ENCODE data around the gene PDE6G.

Gene PDE6G

GRCh38 chr17:81656118-81656743, at the start of gene PDE6G:
TSS of gene PDE6G (minus strand) at chr17:81656542. CDS start at chr17:81653305, 3,237 bp downstream.
- no peak for DNase-seq (ENCODE audit: low read depth in 2 of 2)

- no peak for DNase-seq (ENCODE audit: low read depth in 2 of 2)
These were observed 49.3 kb upstream of the PDE6G start for GRCh38 chr17:81705518-81706231.

- DNase-seq (ENCODE audit: low read depth in 2 of 2) = no peak
These were observed 47.7 kb upstream of the PDE6G start for GRCh38 chr17:81703747-81704654.

GRCh38 chr17:81702934-81703746, 46.8 kb upstream of the PDE6G start, which contains the start of gene MRPL12:
TSS of gene MRPL12 (plus strand) at chr17:81703367. CDS start at chr17:81703502, 135 bp downstream.
- DNase-seq (ENCODE audit: low read depth in 2 of 2) = peak; percentile 79 to 80

- DNase-seq (ENCODE audit: low read depth in 2 of 2) = no peak
These were observed 45.1 kb upstream of the PDE6G start for GRCh38 chr17:81701288-81702071.

- no peak for DNase-seq (ENCODE audit: low read depth in 2 of 2)
These were observed 44.3 kb upstream of the PDE6G start for GRCh38 chr17:81700353-81701287.

GRCh38 chr17:81697261-81698044, 41.1 kb upstream of the PDE6G start:
- no peak for DNase-seq (ENCODE audit: low read depth in 2 of 2)

- no peak for DNase-seq (ENCODE audit: low read depth in 2 of 2)
These were observed 40.0 kb upstream of the PDE6G start for GRCh38 chr17:81696218-81696941.

- no peak for DNase-seq (ENCODE audit: low read depth in 2 of 2)
These were observed 39.5 kb upstream of the PDE6G start for GRCh38 chr17:81695801-81696200.

GRCh38 chr17:81695211-81695610, 38.9 kb upstream of the PDE6G start:
- DNase-seq (ENCODE audit: low read depth in 2 of 2) = no peak

- no peak for DNase-seq (ENCODE audit: low read depth in 2 of 2)
These were observed 38.5 kb upstream of the PDE6G start for GRCh38 chr17:81694810-81695209.

- DNase-seq (ENCODE audit: low read depth in 2 of 2) = no peak
These were observed 37.3 kb upstream of the PDE6G start for GRCh38 chr17:81693509-81694210.

- no peak for DNase-seq (ENCODE audit: low read depth in 2 of 2)
These were observed 35.3 kb upstream of the PDE6G start for GRCh38 chr17:81691608-81692007.

- no peak for DNase-seq (ENCODE audit: low read depth in 2 of 2)
These were observed 34.9 kb upstream of the PDE6G start for GRCh38 chr17:81691196-81691595.

- no peak for DNase-seq (ENCODE audit: low read depth in 2 of 2)
These were observed 34.2 kb upstream of the PDE6G start for GRCh38 chr17:81690549-81690948.

- no peak for DNase-seq (ENCODE audit: low read depth in 2 of 2)
These were observed 33.7 kb upstream of the PDE6G start for GRCh38 chr17:81690066-81690465.

- DNase-seq (ENCODE audit: low read depth in 2 of 2) = no peak
These were observed 32.3 kb upstream of the PDE6G start for GRCh38 chr17:81688616-81689015.
